ENCODE data around the gene SOX3.

SOX3 gene

GRCh38 chrX:140477987-140478386 is 26.9 kb downstream of the SOX3 start:
- DNase-seq (ENCODE audit: low read depth, low spot score), result no peak
- ChIA-PET POLR2A (no interaction called here), CTCF (no interaction called here)
- H3K4me3 ChIP-seq (ENCODE audit: low read depth, low read length), result no peak overlapping the region
- TF ChIP-seq CTCF (IDR thresholded peaks at IDR 0.05; ENCODE audit: insufficient read depth, low read length, missing control alignments), result no peak

- DNase-seq (ENCODE audit: low read depth, low spot score), result no peak
- H3K4me3 ChIP-seq (ENCODE audit: low read depth, low read length), result no peak overlapping the region
- ChIA-PET CTCF (no interaction called here), POLR2A (no interaction called here)
- no peak for TF ChIP-seq CTCF (IDR thresholded peaks at IDR 0.05; ENCODE audit: insufficient read depth, low read length, missing control alignments)
Measured at GRCh38 chrX:140475025-140475424, 29.8 kb downstream of the SOX3 start.

- CTCF ChIA-PET, result no interaction called here
- TF ChIP-seq CTCF (IDR thresholded peaks at IDR 0.05; ENCODE audit: insufficient read depth, low read length, missing control alignments), result no peak
- POLR2A ChIA-PET, result no interaction called here
- no peak for DNase-seq (ENCODE audit: low read depth, low spot score)
- no peak overlapping the region for H3K4me3 ChIP-seq (ENCODE audit: low read depth, low read length)
Measured at GRCh38 chrX:140467211-140467610, 37.7 kb downstream of the SOX3 start.

All from AG04449 (cell line).